K562 (cell line): Measurements from ENCODE around the gene SPATA33. TPM values are rescaled to one million over a fixed set of nuclear protein-coding genes. Genes with fewer than 3 reads are reported as not detected.

ENCODE experiments used
- BRF1 ChIP-seq: IDR thresholded peaks from 3 replicates; pipeline ENCODE4 v1.6.1; 2011; ENCODE audit warnings: borderline replicate concordance, mild to moderate bottlenecking; ENCODE audit not compliant: insufficient read length; ENCODE audit errors: extremely low read depth
- CHAMP1 ChIP-seq: fragments of 450-650 bp; IDR thresholded peaks from 2 replicates; pipeline ENCODE4 v1.6.1; 2016; ENCODE audit warnings: mild to moderate bottlenecking
- CREB3 ChIP-seq: fragments of 450-650 bp; conservative IDR thresholded peaks from 2 replicates; pipeline ENCODE4 v1.6.1; 2016; ENCODE audit warnings: missing genetic modification characterization, low read depth, mild to moderate bottlenecking, missing compliant biosample characterization, moderate library complexity
- CTCFL ChIP-seq: IDR thresholded peaks from 2 replicates; pipeline ENCODE4 v1.6.1; 2011; ENCODE audit warnings: borderline replicate concordance, low read depth, mild to moderate bottlenecking, moderate library complexity, low read length; ENCODE audit not compliant: insufficient read depth, poor library complexity, severe bottlenecking
- ELF4 ChIP-seq: fragments of 450-650 bp; formaldehyde crosslinking; IDR thresholded peaks from 2 replicates; pipeline ENCODE4 v1.4.0; 2022; ENCODE audit warnings: missing genetic modification characterization
- FUS ChIP-seq: fragments of 200-400 bp; formaldehyde crosslinking; optimal IDR thresholded peaks from 2 replicates; pipeline ENCODE3; 2017; ENCODE audit warnings: low read depth, low read length
- L3MBTL2 ChIP-seq: fragments of 450-650 bp; IDR thresholded peaks from 2 replicates; pipeline ENCODE4 v1.6.1; 2016; ENCODE audit warnings: mild to moderate bottlenecking, moderate library complexity
- NCOR1 ChIP-seq: fragments of 450-650 bp; IDR thresholded peaks from 2 replicates; pipeline ENCODE4 v1.6.1; 2016; ENCODE audit warnings: mild to moderate bottlenecking, moderate library complexity
- PRDM10 ChIP-seq: fragments of 450-650 bp; IDR thresholded peaks from 2 replicates; pipeline ENCODE4 v1.6.1; 2018; ENCODE audit not compliant: partially characterized antibody
- RFX5 ChIP-seq: IDR thresholded peaks from 2 replicates; pipeline ENCODE4 v1.6.1; 2011; ENCODE audit warnings: low read depth, mild to moderate bottlenecking, improper control_type of control experiment, low read length
- SAP30 ChIP-seq: fragments of 200-600 bp; sonication (generic); IDR thresholded peaks from 2 replicates; pipeline ENCODE4 v1.6.1; 2012; ENCODE audit warnings: borderline replicate concordance, low read depth, mild to moderate bottlenecking, moderate library complexity, low read length, control low read depth, inconsistent platforms; ENCODE audit not compliant: insufficient read depth, poor library complexity, severe bottlenecking
- TCF7L2 ChIP-seq: fragments of 150-350 bp; IDR thresholded peaks from 2 replicates; pipeline ENCODE4 v1.6.1; 2016; ENCODE audit warnings: low read depth, mild to moderate bottlenecking, low read length, moderate library complexity
- ZBTB17 ChIP-seq: fragments of 450-650 bp; formaldehyde crosslinking; IDR thresholded peaks from 2 replicates; pipeline ENCODE4 v1.4.0; 2020; ENCODE audit warnings: mild to moderate bottlenecking
- ZNF280A ChIP-seq: fragments of 450-650 bp; IDR thresholded peaks from 2 replicates; pipeline ENCODE4 v1.6.1; 2018; ENCODE audit warnings: mild to moderate bottlenecking, low read depth; ENCODE audit not compliant: partially characterized antibody
- polyA plus RNA-seq, 8 experiments: library from polyadenylated mRNA; depleted of rRNA in 4 of 8; stranded (reverse) in 5 of 8; unstranded in 3 of 8; fragments of >200 nt; fragmentation: Nextera tagmentation in 2 of 8; fragmentation: Illumina TruSeq in 1 of 8; extraction: Ambion mirVana in 2 of 8; extraction: Trizol in 1 of 8; gene quantifications; 2 replicates each; pipeline versions ENCODE4 v1.2.1 to v1.2.3, GENCODE V29; 2011 to 2014; ENCODE audit warnings: inconsistent platforms in 1 of 8, missing spikeins in 1 of 8
- total RNA-seq, 7 experiments: library from RNA; depleted of rRNA in 6 of 7; stranded (reverse); fragments of >200 nt in 6 of 7; fragmentation: Illumina TruSeq in 2 of 7; extraction: Trizol in 2 of 7; gene quantifications; 2 replicates each; pipeline versions ENCODE4 v1.2.1 to v1.2.3, GENCODE V29; 2011 to 2021; ENCODE audit warnings: low replicate concordance in 1 of 7

Gene SPATA33
- total and polyA plus RNA-seq, 9 of the 15 experiments (the other 6 are each of a cell fraction or from before 2014, with no cell fraction given) = 4.0 to 20.0 (median 11.8) TPM

GRCh38 chr16:89701425-89702406, 44.1 kb downstream of the SPATA33 start, which contains the start of gene SPATA2L (continued):
- TF ChIP-seq CHAMP1 (no peak), CREB3 (tag) (no peak), NCOR1 (no peak), BRF1 (no peak), PRDM10 (peak; percentile 20), L3MBTL2 (peak; percentile 97), ZNF280A (no peak), SAP30 (peak; percentile 66), RFX5 (no peak), ELF4 (CRISPR knock-in tag) (no peak), TCF7L2 (no peak), ZBTB17 (CRISPR knock-in tag) (no peak), CTCFL (peak; percentile 62), FUS (no peak)
